HepG2 (cell line): ENCODE measurements around the gene CRY1. TPM values are rescaled to one million over a fixed set of nuclear protein-coding genes. Genes with fewer than 3 reads are reported as not detected.
A peak's percentile ranks its signal among the peaks of the same experiment; 100 is the strongest.

ENCODE experiments used
- ATF7-NPFF ChIP-seq: sonication (generic); formaldehyde crosslinking; IDR thresholded peaks from 2 replicates; pipeline ENCODE4 v1.8.1; 2023; ENCODE audit warnings: mild to moderate bottlenecking, low read depth, missing genetic modification reagents, moderate library complexity
- CHD2 ChIP-seq: IDR thresholded peaks from 2 replicates; pipeline ENCODE4 v1.6.1; 2011; ENCODE audit warnings: low read depth, low read length, improper control_type of control experiment
- TCF12 ChIP-seq, 2 experiments: fragments of 450-650 bp in 1 of 2; sonication (generic) in 1 of 2; formaldehyde crosslinking in 1 of 2; IDR thresholded peaks; 2 replicates each; pipeline versions ENCODE4 v1.6.1 to v1.8.0; 2017 to 2022; ENCODE audit warnings: antibody characterized with exemption in 1 of 2, mild to moderate bottlenecking in 1 of 2, missing genetic modification reagents in 1 of 2, moderate library complexity in 1 of 2
- ZNF160 ChIP-seq: sonication (generic); formaldehyde crosslinking; IDR thresholded peaks from 2 replicates; pipeline ENCODE4 v1.8.0; 2022; ENCODE audit warnings: mild to moderate bottlenecking, inconsistent platforms, missing genetic modification reagents
- ZNF543 ChIP-seq: sonication (generic); formaldehyde crosslinking; IDR thresholded peaks from 2 replicates; pipeline ENCODE4 v1.4.0; 2020; ENCODE audit warnings: mild to moderate bottlenecking, missing genetic modification reagents
- polyA plus RNA-seq, 8 experiments: library from polyadenylated mRNA; depleted of rRNA in 3 of 8; stranded (reverse) in 7 of 8; unstranded in 1 of 8; fragments of >200 nt; fragmentation: Illumina TruSeq in 4 of 8; extraction: Trizol in 4 of 8; gene quantifications; 2 replicates each; pipeline versions ENCODE4 v1.2.1 to v1.2.3, GENCODE V29; 2011 to 2016; ENCODE audit warnings: low read depth in 4 of 8, missing spikeins in 1 of 8, mixed read lengths in 1 of 8; ENCODE audit not compliant: insufficient read depth in 1 of 8
- total RNA-seq, 5 experiments: library from RNA; depleted of rRNA; stranded (reverse); fragments of >200 nt; fragmentation: Illumina TruSeq; extraction: Trizol; gene quantifications; 2 replicates each; pipeline ENCODE4 v1.2.3, GENCODE V29; 2016; ENCODE audit warnings: low read depth in 1 of 5
- TF ChIP-seq, protein P1 (sequence below): sonication (generic); formaldehyde crosslinking; IDR thresholded peaks from 2 replicates; pipeline ENCODE4 v1.4.0; 2020; ENCODE audit warnings: missing genetic modification reagents
- TF ChIP-seq, protein P2 (sequence below): sonication (generic); formaldehyde crosslinking; IDR thresholded peaks from 2 replicates; pipeline ENCODE4 v1.5.0; 2020; ENCODE audit warnings: mild to moderate bottlenecking, missing genetic modification reagents, borderline replicate concordance
- TF ChIP-seq, protein P3 (sequence below): sonication (generic); formaldehyde crosslinking; IDR thresholded peaks from 2 replicates; pipeline ENCODE4 v1.5.0; 2020; ENCODE audit warnings: mild to moderate bottlenecking, missing genetic modification reagents, borderline replicate concordance

Gene CRY1
- total and polyA plus RNA-seq, 2 of the 13 experiments (the other 11 are each of a cell fraction or from before 2014, with no cell fraction given): 11.4 to 13.9 TPM

DNA sequence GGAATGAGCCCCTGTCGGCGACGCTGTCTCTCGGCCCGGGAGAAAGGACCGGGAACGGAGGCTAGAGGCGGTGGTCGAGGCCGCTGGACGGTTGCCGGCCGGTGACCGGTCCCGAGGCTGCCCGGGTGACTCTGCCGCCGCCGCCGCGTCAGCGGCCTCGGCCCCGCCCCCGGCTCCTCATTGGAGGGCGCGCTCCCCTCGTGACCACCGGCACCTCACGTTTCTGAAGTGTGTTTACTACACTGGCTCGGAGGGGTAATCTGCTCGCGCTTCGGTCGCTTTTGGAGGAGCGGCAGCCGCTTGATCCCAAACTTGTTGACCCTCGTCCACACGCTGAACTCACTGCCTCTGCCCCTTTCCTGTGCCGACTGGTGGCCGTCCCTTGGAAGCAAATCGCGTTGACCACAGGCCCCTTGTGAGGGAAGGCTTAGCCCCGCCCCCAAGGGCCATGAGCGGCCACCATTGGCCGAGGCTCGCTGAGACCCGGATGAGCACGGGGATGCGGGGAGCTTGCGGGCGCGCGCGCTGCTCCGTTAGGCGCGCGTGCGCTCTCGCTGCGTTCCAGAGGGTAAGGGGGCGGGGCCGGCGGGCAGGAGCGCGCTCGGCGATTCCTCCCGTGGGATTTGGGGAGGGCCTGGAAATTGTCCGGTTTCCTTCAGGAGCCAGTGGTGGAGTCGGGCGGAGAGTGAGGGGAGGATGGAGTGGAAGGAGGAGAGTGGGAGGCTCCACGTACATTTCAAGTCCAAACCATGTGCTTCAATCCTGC, at the start of gene CRY1 (continued):
- TF ChIP-seq, protein P1, sequence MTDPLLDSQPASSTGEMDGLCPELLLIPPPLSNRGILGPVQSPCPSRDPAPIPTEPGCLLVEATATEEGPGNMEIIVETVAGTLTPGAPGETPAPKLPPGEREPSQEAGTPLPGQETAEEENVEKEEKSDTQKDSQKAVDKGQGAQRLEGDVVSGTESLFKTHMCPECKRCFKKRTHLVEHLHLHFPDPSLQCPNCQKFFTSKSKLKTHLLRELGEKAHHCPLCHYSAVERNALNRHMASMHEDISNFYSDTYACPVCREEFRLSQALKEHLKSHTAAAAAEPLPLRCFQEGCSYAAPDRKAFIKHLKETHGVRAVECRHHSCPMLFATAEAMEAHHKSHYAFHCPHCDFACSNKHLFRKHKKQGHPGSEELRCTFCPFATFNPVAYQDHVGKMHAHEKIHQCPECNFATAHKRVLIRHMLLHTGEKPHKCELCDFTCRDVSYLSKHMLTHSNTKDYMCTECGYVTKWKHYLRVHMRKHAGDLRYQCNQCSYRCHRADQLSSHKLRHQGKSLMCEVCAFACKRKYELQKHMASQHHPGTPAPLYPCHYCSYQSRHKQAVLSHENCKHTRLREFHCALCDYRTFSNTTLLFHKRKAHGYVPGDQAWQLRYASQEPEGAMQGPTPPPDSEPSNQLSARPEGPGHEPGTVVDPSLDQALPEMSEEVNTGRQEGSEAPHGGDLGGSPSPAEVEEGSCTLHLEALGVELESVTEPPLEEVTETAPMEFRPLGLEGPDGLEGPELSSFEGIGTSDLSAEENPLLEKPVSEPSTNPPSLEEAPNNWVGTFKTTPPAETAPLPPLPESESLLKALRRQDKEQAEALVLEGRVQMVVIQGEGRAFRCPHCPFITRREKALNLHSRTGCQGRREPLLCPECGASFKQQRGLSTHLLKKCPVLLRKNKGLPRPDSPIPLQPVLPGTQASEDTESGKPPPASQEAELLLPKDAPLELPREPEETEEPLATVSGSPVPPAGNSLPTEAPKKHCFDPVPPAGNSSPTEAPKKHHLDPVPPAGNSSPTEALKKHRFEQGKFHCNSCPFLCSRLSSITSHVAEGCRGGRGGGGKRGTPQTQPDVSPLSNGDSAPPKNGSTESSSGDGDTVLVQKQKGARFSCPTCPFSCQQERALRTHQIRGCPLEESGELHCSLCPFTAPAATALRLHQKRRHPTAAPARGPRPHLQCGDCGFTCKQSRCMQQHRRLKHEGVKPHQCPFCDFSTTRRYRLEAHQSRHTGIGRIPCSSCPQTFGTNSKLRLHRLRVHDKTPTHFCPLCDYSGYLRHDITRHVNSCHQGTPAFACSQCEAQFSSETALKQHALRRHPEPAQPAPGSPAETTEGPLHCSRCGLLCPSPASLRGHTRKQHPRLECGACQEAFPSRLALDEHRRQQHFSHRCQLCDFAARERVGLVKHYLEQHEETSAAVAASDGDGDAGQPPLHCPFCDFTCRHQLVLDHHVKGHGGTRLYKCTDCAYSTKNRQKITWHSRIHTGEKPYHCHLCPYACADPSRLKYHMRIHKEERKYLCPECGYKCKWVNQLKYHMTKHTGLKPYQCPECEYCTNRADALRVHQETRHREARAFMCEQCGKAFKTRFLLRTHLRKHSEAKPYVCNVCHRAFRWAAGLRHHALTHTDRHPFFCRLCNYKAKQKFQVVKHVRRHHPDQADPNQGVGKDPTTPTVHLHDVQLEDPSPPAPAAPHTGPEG (CRISPR knock-in tag): no peak; the same call in 1 of the 2 replicates
- TF ChIP-seq ZNF160 (CRISPR knock-in tag): peak; percentile 30; the same call in 1 of the 2 replicates
- TF ChIP-seq, protein P2, sequence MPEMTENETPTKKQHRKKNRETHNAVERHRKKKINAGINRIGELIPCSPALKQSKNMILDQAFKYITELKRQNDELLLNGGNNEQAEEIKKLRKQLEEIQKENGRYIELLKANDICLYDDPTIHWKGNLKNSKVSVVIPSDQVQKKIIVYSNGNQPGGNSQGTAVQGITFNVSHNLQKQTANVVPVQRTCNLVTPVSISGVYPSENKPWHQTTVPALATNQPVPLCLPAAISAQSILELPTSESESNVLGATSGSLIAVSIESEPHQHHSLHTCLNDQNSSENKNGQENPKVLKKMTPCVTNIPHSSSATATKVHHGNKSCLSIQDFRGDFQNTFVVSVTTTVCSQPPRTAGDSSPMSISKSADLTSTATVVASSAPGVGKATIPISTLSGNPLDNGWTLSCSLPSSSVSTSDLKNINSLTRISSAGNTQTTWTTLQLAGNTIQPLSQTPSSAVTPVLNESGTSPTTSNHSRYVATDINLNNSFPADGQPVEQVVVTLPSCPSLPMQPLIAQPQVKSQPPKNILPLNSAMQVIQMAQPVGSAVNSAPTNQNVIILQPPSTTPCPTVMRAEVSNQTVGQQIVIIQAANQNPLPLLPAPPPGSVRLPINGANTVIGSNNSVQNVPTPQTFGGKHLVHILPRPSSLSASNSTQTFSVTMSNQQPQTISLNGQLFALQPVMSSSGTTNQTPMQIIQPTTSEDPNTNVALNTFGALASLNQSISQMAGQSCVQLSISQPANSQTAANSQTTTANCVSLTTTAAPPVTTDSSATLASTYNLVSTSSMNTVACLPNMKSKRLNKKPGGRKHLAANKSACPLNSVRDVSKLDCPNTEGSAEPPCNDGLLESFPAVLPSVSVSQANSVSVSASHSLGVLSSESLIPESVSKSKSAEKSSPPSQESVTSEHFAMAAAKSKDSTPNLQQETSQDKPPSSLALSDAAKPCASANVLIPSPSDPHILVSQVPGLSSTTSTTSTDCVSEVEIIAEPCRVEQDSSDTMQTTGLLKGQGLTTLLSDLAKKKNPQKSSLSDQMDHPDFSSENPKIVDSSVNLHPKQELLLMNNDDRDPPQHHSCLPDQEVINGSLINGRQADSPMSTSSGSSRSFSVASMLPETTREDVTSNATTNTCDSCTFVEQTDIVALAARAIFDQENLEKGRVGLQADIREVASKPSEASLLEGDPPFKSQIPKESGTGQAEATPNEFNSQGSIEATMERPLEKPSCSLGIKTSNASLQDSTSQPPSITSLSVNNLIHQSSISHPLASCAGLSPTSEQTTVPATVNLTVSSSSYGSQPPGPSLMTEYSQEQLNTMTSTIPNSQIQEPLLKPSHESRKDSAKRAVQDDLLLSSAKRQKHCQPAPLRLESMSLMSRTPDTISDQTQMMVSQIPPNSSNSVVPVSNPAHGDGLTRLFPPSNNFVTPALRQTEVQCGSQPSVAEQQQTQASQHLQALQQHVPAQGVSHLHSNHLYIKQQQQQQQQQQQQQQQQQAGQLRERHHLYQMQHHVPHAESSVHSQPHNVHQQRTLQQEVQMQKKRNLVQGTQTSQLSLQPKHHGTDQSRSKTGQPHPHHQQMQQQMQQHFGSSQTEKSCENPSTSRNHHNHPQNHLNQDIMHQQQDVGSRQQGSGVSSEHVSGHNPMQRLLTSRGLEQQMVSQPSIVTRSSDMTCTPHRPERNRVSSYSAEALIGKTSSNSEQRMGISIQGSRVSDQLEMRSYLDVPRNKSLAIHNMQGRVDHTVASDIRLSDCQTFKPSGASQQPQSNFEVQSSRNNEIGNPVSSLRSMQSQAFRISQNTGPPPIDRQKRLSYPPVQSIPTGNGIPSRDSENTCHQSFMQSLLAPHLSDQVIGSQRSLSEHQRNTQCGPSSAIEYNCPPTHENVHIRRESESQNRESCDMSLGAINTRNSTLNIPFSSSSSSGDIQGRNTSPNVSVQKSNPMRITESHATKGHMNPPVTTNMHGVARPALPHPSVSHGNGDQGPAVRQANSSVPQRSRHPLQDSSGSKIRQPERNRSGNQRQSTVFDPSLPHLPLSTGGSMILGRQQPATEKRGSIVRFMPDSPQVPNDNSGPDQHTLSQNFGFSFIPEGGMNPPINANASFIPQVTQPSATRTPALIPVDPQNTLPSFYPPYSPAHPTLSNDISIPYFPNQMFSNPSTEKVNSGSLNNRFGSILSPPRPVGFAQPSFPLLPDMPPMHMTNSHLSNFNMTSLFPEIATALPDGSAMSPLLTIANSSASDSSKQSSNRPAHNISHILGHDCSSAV: no peak
- TF ChIP-seq ATF7-NPFF (CRISPR knock-in tag): no peak; the same call in 1 of the 2 replicates
- TF ChIP-seq TCF12 (IDR thresholded peaks at IDR 0.05): no peak
- TF ChIP-seq TCF12 (CRISPR knock-in tag; IDR thresholded peaks at IDR 0.05): no peak
- no peak for TF ChIP-seq CHD2
- TF ChIP-seq ZNF543 (CRISPR knock-in tag): peak; percentile 40; the same call in 1 of the 2 replicates
- TF ChIP-seq, protein P3, sequence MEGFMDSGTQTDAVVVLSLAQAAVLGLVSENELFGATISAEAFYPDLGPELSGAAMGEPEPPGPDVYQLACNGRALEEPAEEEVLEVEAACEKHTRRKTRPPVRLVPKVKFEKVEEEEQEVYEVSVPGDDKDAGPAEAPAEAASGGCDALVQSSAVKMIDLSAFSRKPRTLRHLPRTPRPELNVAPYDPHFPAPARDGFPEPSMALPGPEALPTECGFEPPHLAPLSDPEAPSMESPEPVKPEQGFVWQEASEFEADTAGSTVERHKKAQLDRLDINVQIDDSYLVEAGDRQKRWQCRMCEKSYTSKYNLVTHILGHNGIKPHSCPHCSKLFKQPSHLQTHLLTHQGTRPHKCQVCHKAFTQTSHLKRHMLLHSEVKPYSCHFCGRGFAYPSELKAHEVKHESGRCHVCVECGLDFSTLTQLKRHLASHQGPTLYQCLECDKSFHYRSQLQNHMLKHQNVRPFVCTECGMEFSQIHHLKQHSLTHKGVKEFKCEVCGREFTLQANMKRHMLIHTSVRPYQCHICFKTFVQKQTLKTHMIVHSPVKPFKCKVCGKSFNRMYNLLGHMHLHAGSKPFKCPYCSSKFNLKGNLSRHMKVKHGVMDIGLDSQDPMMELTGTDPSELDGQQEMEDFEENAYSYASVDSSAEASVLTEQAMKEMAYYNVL (CRISPR knock-in tag): no peak
